Endothelial cell of umbilical vein (primary cell): ENCODE data around the gene ANKS1B.

Experiments used
- MYC ChIP-seq: IDR thresholded peaks from one replicate; pipeline ENCODE4 v1.6.1; 2011; ENCODE audit warnings: mild to moderate bottlenecking, low read depth, low read length
- TF ChIP-seq, protein P1 (sequence below), 2 donors: IDR thresholded peaks; 1 replicate in 1 of 2; 2 replicates in 1 of 2; pipeline ENCODE4 v1.5.1; 2011; ENCODE audit warnings: low read length in 2 of 2, mild to moderate bottlenecking in 2 of 2, moderate library complexity in 2 of 2, control low read depth in 1 of 2, inconsistent platforms in 1 of 2, low read depth in 1 of 2; ENCODE audit not compliant: insufficient read depth in 1 of 2; ENCODE audit errors: extremely low read depth in 1 of 2

GRCh38 chr12:99915251-99916082 lies 69.3 kb downstream of the ANKS1B start:
- no peak for TF ChIP-seq MYC
- TF ChIP-seq, protein P1, sequence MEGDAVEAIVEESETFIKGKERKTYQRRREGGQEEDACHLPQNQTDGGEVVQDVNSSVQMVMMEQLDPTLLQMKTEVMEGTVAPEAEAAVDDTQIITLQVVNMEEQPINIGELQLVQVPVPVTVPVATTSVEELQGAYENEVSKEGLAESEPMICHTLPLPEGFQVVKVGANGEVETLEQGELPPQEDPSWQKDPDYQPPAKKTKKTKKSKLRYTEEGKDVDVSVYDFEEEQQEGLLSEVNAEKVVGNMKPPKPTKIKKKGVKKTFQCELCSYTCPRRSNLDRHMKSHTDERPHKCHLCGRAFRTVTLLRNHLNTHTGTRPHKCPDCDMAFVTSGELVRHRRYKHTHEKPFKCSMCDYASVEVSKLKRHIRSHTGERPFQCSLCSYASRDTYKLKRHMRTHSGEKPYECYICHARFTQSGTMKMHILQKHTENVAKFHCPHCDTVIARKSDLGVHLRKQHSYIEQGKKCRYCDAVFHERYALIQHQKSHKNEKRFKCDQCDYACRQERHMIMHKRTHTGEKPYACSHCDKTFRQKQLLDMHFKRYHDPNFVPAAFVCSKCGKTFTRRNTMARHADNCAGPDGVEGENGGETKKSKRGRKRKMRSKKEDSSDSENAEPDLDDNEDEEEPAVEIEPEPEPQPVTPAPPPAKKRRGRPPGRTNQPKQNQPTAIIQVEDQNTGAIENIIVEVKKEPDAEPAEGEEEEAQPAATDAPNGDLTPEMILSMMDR (IDR thresholded peaks at IDR 0.05; ENCODE audit: extremely low read depth in 1 of 2, insufficient read depth in 1 of 2, low read depth in 1 of 2, low read length in 2 of 2) = no peak
